Dermis blood vessel endothelial cell (primary cell): ENCODE results near the gene FOXF2. TPM values are rescaled to one million over a fixed set of nuclear protein-coding genes. Genes with fewer than 3 reads are reported as not detected.
"Not testable (repeated sequence)": the region's sequence is repeated elsewhere in the genome, so short reads cannot be mapped to it uniquely, and the experiment has no call there.

Source experiments
- DNase-seq: peaks from one replicate; pipeline ENCODE4 v3.0.0; 2010
- total RNA-seq: library from RNA; depleted of rRNA; stranded (reverse); fragments of >200 nt; gene quantifications from 2 replicates; pipeline ENCODE4 v1.2.3, GENCODE V29; 2014

Gene FOXF2
- not detected in 2 replicates for total RNA-seq

DNA sequence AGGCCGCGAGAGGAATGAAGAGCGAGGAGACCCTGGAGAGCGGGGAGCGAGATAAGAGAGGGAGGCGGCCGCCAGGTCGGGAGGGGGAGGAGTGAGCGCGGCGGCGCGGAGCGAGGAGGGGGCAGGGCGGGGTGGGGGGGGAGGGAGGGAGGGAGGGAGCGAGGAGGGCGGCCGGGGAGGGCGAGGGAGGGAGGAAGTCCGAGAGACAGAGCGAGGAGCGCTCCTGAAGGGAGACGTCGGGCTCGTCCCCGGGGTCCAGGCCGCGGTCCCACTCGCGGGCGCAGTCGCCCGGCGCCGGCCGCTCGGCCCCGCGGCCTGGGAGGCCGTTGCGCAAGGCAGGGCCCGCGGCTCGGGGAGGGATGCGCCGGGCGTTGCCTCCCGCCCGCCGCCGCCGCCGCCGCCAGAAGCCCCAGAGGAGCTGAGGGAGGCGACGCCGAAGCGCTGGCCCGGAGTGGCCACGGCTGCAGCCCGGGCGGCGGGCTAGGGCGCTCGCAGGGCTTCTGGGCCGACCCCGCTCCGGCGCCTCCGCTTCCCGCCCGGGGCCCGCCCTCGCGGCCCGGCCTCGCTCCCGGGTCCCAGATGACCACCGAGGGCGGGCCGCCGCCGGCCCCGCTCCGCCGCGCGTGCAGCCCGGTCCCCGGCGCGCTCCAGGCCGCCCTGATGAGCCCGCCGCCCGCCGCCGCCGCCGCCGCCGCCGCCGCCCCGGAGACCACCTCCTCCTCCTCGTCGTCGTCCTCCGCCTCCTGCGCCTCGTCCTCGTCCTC is at the start of gene FOXF2:
FOXF2 (plus strand) TSS at position 208 of the 764 bp plus-strand sequence; CDS start at position 580, 372 bp downstream.
- DNase-seq, result no peak

DNA sequence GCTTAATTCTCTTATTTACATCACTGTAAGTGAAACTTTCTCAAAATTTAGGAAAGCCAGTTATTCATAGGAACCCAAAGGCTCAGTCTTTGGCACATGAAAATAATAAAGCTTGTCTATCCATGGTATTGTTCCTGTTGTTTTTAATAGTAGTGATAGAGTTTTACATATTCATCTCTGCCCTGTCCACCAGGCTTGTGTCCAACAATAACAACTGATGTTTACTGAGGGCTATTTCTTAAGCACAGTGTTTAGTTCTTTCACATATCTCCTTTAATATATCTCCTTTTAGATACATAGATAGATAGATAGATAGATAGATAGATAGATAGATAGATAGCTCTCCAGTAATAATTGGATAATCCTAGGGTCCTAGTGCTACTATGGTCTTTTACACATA is 43.3 kb upstream of the FOXF2 start:
- DNase-seq, result no peak

DNA sequence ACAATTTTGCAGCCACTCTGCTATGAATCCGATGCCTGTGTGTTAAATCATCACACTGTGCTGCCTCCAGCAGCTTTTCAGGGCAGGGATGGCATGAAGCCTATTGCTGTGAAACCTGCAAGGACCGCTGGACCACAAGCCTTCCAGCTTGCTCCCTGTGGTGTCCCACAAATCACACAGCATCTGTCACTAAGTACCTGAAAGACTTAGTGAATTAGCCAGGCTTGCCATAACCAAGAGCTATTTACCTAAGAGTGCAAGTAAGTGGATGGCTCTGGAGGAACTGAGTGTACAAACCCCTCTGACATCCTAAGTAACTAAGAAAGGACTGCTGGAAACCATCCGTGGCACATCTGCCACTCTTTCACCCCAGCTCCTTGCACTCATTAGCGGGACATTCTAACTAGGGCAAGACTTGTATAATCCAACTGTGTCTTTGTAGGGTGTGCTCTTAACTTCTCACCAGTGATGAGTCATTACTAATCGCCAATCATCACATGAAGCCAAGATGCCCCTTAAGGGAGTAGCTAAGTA is 42.8 kb upstream of the FOXF2 start:
- DNase-seq, result no peak

DNA sequence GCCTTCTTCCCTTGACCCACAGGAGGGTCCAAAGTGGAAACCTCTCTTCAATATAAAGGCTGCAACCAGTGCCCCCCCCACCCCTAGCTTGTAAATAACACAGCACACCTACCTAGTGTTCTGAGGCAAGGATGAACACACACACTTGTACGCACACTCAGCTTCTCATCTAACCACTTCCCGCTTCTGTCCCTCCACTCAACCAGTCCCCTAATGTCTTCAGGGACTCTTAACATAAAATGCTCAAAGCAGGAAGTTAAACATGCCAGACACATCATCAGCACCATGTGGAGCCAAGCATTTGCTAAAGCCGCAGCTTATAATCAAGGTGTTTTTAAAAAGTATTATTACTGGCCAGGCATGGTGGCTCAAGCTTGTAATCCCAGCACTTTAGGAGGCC is 42.2 kb upstream of the FOXF2 start:
- DNase-seq, result no peak

DNA sequence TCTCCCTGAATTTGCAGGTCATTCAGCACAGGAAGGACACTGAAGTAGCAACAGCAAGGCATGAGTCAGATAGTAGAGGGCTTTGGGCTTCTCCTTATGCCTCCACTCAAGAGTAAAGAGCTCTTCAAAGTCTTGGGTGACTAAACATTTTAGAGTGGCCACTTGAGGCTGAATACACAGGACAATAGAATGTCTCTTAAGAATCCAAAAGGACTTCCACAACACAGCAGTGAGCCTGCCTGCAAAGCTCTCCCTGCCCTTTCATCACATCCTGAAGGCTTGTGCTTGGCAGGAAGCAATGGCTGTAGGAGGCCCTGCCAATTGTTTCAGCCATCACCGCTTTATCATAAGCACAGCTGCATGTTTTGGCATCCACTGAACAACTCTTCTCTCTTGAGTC is 40.7 kb upstream of the FOXF2 start:
- DNase-seq, result peak; percentile 2

DNA sequence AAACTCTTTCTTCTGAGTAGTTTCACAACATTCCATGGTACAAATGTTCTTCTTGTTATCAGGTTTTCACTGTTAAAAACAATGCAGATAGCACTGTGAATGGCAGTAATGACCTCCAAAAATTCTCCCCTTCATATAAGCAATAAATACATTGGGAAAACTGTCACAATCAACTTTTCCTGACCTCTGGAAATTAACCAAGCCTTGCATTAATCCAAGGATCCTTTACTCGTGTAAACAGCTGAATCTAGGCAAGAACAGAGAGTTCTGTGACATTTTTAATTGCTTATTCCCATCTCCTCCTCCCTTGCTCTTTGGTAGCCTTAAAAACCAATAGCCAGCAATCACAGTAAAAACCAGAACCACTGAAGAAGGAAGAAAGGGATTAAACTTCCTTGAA is 39.7 kb upstream of the FOXF2 start:
- DNase-seq, result no peak

DNA sequence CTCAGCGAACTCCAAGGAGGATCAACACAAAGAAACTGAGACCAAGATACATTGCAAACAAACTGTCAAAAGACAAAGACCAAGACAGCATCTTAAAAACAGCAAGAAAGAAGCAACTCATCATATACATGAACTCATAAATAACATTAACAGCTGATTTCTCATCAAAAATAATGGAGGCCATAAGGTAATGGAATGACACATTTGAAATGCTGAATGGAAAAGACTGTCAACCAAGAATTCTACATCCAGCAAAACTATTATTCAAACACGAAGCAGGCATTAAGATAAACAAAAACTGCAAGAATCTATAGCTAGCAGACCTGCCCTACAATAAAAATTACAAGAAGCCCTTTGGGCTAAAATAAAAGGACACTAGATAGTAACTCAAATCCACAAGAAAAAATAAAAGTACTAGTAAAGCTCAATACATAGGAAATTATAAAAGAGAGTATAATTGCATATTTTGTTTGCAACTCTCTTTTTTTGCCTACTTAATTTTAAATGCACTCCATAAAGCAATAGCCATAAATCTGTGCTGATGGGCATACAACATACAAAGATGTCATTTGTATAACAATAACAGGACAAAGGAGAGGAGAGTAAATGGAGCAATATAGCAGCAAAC is 37.9 kb upstream of the FOXF2 start:
- no peak for DNase-seq

DNA sequence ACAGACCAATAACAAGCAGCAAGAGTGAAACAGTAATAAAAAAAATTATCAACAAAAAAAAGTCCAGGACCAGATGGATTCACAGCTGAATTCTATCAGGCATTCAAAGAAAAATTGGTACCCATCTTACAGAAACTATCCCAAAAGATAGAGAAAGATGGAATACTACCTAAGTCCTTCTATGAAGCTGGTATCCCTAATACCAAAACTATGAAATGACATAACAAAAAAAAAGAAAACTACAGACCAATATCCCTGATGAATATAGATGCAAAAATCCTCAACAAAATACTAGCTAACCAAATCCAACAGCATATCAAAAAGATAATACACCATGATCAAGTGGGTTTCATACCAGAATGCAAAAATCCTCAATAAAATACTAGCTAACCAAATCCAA is 34.3 kb upstream of the FOXF2 start:
- DNase-seq, result not testable (repeated sequence)

DNA sequence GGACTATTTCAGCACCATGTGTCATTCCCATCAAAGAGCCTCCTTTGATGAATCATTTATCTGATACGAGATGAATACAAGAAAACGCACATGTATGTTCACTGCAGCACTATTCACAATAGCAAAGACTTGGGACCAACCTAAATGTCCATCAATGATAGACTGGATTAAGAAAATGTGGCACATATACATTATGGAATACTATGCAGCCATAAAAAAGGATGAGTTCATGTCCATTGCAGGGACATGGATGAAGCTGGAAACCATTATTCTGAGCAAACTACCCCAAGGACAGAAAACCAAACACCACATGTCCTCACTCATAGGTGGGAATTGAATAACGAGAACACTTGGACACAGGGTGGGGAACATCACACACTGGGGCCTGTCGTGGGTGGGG is 27.7 kb upstream of the FOXF2 start:
- DNase-seq, result not testable (repeated sequence)

DNA sequence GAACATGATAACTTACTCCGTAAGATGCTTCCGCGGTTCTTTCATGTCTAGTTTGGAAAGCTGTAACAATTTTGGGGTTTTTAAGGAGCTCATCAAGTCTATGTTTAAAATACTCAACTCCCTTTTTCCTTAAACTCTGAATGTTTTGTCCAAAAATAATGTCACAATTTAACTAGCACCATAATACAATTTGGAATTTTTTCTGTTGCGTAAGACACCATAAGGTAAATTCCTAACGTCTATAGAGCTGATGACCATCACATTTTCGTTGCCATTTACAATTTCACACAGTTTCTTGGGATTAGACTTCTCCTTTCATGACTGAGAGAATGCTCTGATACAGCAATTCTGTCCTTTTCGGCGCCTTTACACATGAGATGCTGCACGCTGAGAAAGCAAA is 26.7 kb upstream of the FOXF2 start:
- no peak for DNase-seq

DNA sequence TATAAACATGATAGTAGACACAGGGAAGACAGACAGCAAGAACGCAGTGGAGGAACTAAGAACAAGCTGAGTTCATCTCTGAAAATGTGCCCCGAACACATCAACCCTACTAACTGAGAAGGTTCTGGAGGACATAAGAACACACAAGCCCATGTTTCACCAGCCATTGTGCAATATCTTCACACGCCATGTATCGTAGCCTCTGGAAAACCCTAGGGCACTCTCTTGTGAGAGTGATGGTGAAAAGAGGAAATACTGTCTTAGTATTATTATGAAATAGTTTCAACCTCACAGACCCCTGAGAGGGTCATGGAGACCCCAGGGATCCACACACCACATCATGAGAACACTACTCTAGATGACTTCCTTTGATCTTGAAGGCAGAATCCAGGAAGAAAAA is 26.1 kb upstream of the FOXF2 start:
- no peak for DNase-seq

DNA sequence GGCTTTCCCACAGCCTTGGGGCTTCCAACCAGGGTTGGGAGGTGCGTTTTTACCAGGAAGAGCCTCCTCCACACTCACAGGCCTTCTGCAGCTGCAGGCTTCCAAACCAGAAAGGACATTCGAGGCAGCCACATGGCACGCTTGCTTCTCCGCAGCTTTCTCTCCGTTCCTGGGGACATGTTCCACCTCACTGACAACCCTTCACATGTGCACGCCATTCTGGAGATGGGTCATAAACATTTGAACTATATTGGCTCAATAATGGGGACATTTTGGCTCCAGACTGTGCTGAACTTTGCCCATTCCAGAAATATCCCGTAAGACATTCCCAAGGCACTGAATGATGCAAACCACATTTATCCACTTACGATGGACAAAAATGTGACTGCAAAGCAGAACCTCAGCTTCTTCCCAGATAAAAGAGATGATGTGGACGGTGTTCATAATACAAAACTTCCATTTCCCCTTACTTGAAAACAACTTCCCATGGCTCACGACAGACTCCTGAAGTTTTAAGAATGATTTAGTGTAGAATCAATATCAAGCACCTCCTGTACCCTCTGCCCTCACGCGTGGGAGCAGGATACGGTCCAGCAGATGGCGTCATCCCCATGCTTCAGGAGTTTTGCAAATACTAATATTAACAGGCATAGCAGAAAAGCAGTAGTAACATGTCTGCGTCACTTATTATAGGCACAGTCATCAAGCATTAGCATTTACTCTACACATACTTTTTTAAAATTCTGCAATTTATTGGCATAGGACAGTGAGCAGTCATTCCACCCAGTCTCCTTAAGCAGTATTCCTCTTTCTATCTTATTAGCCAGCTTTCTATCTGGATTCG is 25.4 kb upstream of the FOXF2 start:
- peak; percentile 20 for DNase-seq

DNA sequence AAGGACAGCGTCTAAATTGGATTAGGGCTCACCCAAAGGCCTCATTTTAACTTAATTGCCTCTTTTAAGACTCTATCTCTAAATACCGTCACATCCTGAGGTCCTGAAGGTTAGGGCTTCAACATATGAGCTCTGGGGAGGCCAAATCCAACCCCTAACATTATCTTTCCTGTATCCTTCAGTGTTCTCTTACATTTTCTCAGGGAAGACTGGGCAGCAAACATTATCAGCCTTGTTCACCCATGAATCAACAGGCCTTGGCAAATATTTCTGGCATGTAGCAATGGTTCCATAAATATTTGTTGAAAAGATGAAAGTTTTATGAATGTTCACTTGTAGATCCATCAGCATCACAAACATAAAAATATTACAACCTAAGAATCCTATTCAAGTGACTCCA is 24.6 kb upstream of the FOXF2 start:
- DNase-seq, result no peak

DNA sequence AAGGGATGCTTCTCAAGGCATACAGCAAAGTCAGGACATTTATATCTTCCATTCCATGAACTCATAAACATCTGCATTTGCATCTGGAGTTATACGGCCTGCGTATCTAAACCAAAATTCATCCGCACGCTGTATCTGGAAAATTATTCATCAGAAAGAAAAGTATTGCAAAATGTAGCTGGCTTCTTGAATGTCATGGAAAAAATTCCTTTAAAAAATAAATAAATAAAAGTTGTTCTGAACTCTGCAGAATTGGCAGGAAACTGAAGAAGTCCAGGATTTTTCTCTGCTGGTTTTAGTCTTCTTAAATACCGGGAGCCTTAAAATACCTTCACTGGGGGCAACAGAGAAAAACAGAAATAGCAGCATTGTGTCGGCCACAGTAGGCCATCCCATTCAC is 23.7 kb upstream of the FOXF2 start:
- DNase-seq, result no peak

DNA sequence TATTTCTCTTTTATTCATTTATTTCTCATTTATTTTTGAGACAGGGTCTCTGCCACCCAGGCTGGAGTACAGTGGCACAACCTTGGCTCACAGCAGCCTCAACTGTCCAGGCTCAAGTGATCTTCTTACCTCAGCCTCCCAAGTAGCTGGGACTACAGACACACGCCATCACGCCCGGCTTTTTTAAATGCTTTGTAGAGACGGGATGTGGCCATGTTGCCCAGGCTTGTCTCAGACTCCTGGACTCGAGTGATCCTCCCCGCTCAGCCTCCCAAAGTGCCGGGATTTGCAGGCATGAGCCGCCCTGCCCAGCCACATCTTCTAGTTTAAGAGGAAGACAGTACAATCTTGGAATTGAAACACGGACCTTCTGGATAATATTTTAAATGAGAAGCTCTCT is 21.6 kb upstream of the FOXF2 start:
- no peak for DNase-seq

DNA sequence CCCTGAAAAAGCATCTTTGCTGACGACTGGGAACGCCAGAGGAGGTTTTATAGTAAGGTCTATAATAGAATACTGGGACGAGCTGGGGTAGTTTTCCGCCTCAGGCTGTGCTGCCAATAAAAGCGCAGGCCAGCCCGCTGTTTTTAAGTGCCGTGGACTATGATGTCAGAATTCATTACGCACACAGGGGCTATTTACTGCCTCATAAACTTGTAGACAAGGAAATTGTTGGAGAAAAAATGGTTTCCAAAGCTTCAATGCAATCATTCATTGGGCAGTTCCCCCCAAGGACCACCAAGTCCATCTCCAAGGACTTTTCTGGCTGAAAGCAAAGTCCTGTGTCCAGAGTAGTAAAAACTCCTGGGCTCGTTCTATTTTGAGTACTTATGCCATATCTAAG is 20.4 kb upstream of the FOXF2 start:
- no peak for DNase-seq

DNA sequence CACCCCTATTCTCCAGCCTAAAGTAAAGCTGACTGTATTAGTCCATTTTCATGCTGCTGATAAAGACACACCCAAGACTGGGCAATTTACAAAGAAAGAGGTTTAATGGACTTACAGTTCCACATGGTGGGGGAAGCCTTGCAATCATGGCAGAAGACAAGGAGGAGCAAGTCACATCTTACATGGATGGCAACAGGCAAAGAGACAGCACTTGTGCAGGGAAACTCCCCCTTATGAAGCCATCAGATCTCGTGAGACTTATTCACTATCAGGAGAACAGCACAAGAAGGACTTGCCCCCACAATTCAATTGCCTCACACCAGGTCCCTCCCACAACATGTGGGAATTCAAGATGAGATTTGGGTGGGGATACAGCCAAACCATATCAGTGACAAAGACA is 19.7 kb upstream of the FOXF2 start:
- not testable (repeated sequence) for DNase-seq

DNA sequence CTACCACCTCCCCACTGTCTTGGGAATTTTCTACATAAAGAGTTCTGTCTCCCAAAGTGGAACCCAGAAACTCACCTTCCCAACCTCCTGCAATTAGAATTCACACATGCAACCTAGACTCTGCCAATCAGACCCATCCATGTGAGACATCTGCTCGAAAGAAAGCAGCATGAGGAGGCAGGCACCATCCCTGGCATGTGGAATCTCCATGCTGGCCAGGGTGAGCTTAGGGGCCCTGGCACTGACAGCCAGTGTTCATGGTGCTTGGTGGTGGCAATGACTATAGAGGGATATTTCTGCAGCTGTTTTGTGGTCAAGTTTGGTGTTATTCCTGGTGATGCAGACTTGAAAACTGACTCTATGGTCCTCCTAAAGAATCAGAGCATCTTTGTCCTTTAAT is 17.4 kb upstream of the FOXF2 start:
- no peak for DNase-seq

DNA sequence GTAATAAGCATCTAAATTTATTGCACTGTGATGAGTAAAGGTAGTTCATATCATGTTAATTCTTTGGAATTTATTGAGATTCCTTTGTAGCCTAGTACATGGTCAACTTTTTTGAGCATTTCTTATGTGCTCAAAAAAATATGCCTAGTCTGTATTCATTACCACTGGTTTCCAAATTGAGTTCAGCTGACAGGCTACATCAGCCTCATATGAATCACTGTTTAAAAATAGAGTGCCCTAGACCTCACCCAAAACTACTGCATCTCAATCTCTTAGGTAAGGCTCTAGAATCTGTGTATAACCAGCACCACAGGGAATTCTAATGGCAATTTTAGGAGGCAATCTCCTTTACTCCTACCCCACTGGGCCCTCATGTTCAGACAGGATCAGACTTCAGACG is 16.7 kb upstream of the FOXF2 start:
- DNase-seq, result no peak

DNA sequence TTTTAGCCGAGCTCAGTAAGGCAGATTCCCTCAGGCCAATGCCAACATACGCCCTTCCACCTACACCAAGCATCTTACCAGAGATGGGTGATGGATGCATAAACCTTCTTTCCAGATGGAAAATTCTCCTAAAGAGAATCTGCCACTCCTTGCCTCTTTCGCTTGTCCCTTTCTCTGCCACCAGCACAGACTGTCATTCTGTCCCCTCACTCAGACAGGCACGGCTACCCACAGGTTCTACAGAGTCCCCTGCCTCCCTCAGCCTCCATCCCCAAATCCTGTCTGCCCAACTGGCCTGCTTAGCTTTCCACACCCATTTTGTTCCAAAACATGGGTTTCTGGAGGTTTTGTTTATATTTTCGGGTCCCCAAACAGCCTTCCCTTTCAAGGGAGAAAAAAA is 12.7 kb upstream of the FOXF2 start:
- DNase-seq, result no peak

DNA sequence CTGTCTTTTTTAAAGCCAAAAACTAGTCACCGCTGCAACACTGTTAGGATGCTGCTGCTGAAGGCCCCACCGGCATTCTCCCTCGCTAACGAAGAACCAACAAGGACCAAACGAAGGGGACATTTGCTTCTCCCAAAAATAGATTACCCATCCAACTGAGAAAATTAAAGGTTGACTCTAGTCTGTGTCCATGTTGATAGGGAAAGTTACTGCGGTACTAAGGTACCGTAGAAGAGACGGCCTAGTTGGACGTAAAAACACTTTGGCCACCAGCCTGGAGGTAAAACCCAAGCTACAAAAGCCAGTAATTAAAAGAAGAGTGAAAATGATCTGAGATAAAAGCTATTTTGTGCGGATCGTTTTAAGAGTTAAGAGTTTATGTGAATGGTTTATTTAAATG is 11.8 kb upstream of the FOXF2 start:
- no peak for DNase-seq

DNA sequence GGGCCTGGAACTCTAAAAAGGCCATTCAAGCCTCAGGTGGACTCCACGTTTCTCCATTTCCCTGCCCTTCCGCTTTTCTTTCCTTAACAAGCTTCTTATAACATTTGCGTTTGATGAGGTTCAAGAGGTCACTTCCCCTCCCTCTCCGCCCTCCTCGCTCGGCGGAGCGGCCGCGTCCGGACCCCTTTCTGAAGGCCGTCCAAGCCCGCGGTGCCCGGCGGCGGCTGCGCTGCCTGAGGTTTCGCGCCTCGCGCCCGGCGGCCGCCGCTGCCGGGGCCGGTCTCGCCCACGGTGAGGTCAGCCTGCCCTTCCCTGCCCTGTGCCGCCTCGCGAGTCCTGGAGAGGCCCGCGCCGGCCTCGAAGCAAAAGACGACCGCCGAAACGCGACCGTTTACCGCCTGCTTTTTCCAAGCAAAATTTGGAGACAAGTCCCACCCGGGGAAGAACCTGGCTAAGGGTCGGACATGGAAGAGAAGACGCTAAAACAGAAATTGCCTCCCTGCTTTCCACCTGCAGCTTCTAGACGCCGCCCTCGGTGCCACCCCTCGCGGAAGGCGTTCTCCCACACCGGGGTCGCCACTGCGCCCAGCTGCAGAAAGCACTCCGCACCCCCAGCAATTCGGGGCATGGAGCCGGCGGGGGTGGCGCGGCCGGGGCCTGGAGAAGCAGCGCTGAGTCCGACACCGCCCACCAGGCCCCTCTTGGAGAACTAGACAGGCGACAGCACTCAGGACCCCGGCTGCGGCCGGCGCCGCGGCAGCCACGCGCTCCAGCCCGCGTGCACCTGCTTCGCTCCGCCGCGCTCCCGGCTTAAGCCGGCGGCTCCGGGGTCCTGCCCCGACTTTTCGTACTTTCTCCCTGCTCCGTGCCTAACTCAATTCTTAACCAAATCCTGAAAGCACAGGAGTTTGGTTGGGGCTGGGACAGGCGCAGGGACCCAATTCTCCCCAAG is 11.0 kb upstream of the FOXF2 start:
- DNase-seq, result no peak
